GM18502 (cell line): ENCODE results near the gene VAC14.
"Not testable (repeated sequence)": the region's sequence is repeated elsewhere in the genome, so short reads cannot be mapped to it uniquely, and the experiment has no call there.

Experiments
- ATAC-seq: cut with Tn5 transposase; IDR thresholded peaks from one replicate; pipeline ENCODE4 v1.9.1; 2021; ENCODE audit warnings: mild to moderate bottlenecking; ENCODE audit not compliant: unreplicated experiment, poor library complexity

Gene VAC14

GRCh38 chr16:70653809-70654771 is 146.9 kb downstream of the VAC14 start:
- no peak for ATAC-seq

GRCh38 chr16:70653406-70653805 is 147.6 kb downstream of the VAC14 start:
- ATAC-seq = no peak

- no peak for ATAC-seq
Observed at GRCh38 chr16:70652322-70652721, 148.6 kb downstream of the VAC14 start.

- ATAC-seq = no peak
Observed at GRCh38 chr16:70651524-70651923, 149.4 kb downstream of the VAC14 start.

- ATAC-seq = no peak
Observed at GRCh38 chr16:70650216-70650615, 150.7 kb downstream of the VAC14 start.

GRCh38 chr16:70649300-70649699 is 151.7 kb downstream of the VAC14 start:
- no peak for ATAC-seq

GRCh38 chr16:70648606-70649005 is 152.4 kb downstream of the VAC14 start:
- no peak for ATAC-seq

GRCh38 chr16:70647441-70648359 is 153.3 kb downstream of the VAC14 start:
- no peak for ATAC-seq

GRCh38 chr16:70646260-70647241 is 154.4 kb downstream of the VAC14 start, which contains the start of gene IL34:
Gene IL34, plus strand, starts transcription at chr16:70646559. Its CDS starts 389 bp downstream, at chr16:70646948.
- ATAC-seq = no peak

- no peak for ATAC-seq
Observed at GRCh38 chr16:70644763-70645597, 156.0 kb downstream of the VAC14 start.

GRCh38 chr16:70643264-70643663 is 157.7 kb downstream of the VAC14 start:
- ATAC-seq = not testable (repeated sequence)

GRCh38 chr16:70642633-70643032 is 158.3 kb downstream of the VAC14 start:
- ATAC-seq = no peak

- no peak for ATAC-seq
Observed at GRCh38 chr16:70638814-70639792, 161.9 kb downstream of the VAC14 start.
